ENCODE results near the gene SEC14L1.
"Not testable (repeated sequence)": the region's sequence is repeated elsewhere in the genome, so short reads cannot be mapped to it uniquely, and the experiment has no call there.

SEC14L1 gene

DNA sequence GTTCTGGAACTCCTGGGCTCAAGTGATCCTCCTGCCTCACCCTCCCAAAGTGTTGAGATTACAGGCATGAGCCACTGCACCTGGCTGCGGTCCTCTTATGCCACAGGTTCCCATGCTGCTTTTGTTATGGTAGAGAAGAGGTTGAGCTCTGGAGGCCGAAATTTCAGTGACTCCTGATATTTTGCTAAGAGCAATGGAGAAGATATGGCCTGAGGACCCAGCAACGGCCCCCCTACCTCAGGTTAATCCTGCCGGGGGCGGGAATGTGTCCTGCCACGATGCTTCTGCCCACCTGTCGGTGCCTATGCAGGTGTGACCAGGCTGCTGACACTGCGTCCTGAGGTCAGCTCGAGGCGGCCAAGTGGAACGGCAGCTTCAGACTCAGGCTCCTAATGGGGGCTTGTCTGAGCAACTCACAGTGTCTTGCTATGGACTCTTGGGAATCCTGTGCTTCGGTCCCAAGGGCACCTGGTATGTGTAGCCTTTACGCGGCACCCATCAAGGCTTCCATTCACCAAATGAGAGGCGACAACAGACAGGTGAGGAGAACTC, 7.6 kb upstream of the SEC14L1 start:
- Histone ChIP-seq H4K91ac (ENCODE audit: low read length) (peak overlapping the region; percentile 55), H3K23ac (ENCODE audit: low read length in 2 of 2) (no peak overlapping the region), H3K9ac (ENCODE audit: low read length) (no peak overlapping the region), H3K27me3 (ENCODE audit: control insufficient read depth in 1 of 2, insufficient read depth in 1 of 2, low read length in 2 of 2) (no peaks in the 10 kb centered on the region), H2BK15ac (ENCODE audit: low read depth, poor library complexity, severe bottlenecking) (peak overlapping the region; percentile 87), H3K79me1 (replicated peaks; ENCODE audit: low read length, poor library complexity, severe bottlenecking) (peaks cover 1% of the 10 kb centered on the region), H3K14ac (ENCODE audit: low read length in 2 of 2) (peak overlapping the region in 1 of 2 experiments; percentile 36), H3K4me1 (ENCODE audit: control insufficient read depth, insufficient read depth, low read depth, low read length) (peaks cover 21% of the 10 kb centered on the region), H3K27ac (ENCODE audit: low read length, poor library complexity, severe bottlenecking) (no peak overlapping the region), H2BK120ac (ENCODE audit: low read depth, low read length) (no peak overlapping the region), H3K4me2 (ENCODE audit: low read length, poor library complexity, severe bottlenecking) (no peak overlapping the region), H2AFZ (ENCODE audit: low read depth, low read length) (no peak overlapping the region), H3K36me3 (ENCODE audit: control insufficient read depth in 1 of 2, insufficient read depth in 2 of 2, low read depth in 1 of 2, low read length in 2 of 2) (no peaks in the 10 kb centered on the region), H3K4me3 (ENCODE audit: insufficient read depth in 1 of 2, low read depth in 1 of 2, low read length in 2 of 2) (no peak overlapping the region), H2BK5ac (ENCODE audit: low read depth, low read length, poor library complexity, severe bottlenecking) (no peak overlapping the region), H2BK12ac (ENCODE audit: low read length in 2 of 2) (peak overlapping the region; percentile 44 to 100), H3K4ac (ENCODE audit: low read depth in 1 of 2, low read length in 2 of 2) (peak overlapping the region; percentile 16 to 94), H3K18ac (ENCODE audit: low read depth in 1 of 2, low read length in 2 of 2) (peak overlapping the region; percentile 40 to 95), H2AK5ac (ENCODE audit: low read length, severe bottlenecking) (peak overlapping the region; percentile 92), H3K9me3 (ENCODE audit: control insufficient read depth, low read length) (peaks cover 19% of the 10 kb centered on the region), H4K8ac (ENCODE audit: low read length) (peak overlapping the region; percentile 8)
- 89% methylated on average over 15 of the region's 15 CpGs for WGBS
- DNase-seq = no peak

- Histone ChIP-seq H2BK12ac (ENCODE audit: low read length in 2 of 2) (peak overlapping the region in 1 of 2 experiments; percentile 63), H3K4ac (ENCODE audit: low read depth in 1 of 2, low read length in 2 of 2) (peak overlapping the region in 1 of 2 experiments; percentile 12), H3K27me3 (ENCODE audit: control insufficient read depth in 1 of 2, insufficient read depth in 1 of 2, low read length in 2 of 2) (no peaks in the 10 kb centered on the region), H3K4me3 (ENCODE audit: insufficient read depth in 1 of 2, low read depth in 1 of 2, low read length in 2 of 2) (no peak overlapping the region), H2BK120ac (ENCODE audit: low read depth, low read length) (no peak overlapping the region), H3K27ac (ENCODE audit: low read length, poor library complexity, severe bottlenecking) (no peak overlapping the region), H2AK5ac (ENCODE audit: low read length, severe bottlenecking) (no peak overlapping the region), H3K4me2 (ENCODE audit: low read length, poor library complexity, severe bottlenecking) (no peak overlapping the region), H4K91ac (ENCODE audit: low read length) (no peak overlapping the region), H3K18ac (ENCODE audit: low read depth in 1 of 2, low read length in 2 of 2) (peak overlapping the region in 1 of 2 experiments; percentile 73), H3K79me1 (replicated peaks; ENCODE audit: low read length, poor library complexity, severe bottlenecking) (peaks cover 1% of the 10 kb centered on the region), H4K8ac (ENCODE audit: low read length) (peak overlapping the region; percentile 42), H2AFZ (ENCODE audit: low read depth, low read length) (no peak overlapping the region), H3K9me3 (ENCODE audit: control insufficient read depth, low read length) (peaks cover 23% of the 10 kb centered on the region), H3K14ac (ENCODE audit: low read length in 2 of 2) (peak overlapping the region in 1 of 2 experiments; percentile 80), H3K36me3 (ENCODE audit: control insufficient read depth in 1 of 2, insufficient read depth in 2 of 2, low read depth in 1 of 2, low read length in 2 of 2) (no peaks in the 10 kb centered on the region), H2BK15ac (ENCODE audit: low read depth, poor library complexity, severe bottlenecking) (no peak overlapping the region), H3K23ac (ENCODE audit: low read length in 2 of 2) (no peak overlapping the region), H3K4me1 (ENCODE audit: control insufficient read depth, insufficient read depth, low read depth, low read length) (peaks cover 17% of the 10 kb centered on the region), H2BK5ac (ENCODE audit: low read depth, low read length, poor library complexity, severe bottlenecking) (no peak overlapping the region), H3K9ac (ENCODE audit: low read length) (no peak overlapping the region)
- 96% methylated on average over 7 of the region's 8 CpGs for WGBS
- no peak for DNase-seq
Observed at GRCh38 chr17:77136420-77136767, 4.4 kb upstream of the SEC14L1 start.

DNA sequence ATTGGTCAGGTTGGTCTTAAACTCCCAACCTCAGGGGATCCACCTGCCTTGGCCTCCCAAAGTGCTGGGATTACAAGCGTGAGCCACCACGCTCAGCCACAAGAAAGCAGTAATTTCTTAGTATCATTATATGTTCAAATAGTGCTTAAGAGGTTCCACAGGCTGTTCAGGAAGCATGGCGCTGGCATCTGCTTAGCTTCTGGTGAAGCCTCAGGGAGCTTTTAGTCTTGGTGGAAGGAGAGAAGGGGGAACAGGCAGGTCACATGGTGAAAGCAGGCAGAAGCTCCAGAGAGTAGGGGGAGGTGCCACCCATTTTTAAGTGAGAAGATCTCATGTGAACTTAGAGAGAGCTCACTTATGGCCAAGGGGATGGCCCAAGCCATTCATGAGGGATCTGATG, 3.7 kb upstream of the SEC14L1 start:
- no peak overlapping the region for H2BK5ac ChIP-seq (ENCODE audit: low read depth, low read length, poor library complexity, severe bottlenecking)
- WGBS = 100% methylated on average over 1 of the region's 3 CpGs

DNA sequence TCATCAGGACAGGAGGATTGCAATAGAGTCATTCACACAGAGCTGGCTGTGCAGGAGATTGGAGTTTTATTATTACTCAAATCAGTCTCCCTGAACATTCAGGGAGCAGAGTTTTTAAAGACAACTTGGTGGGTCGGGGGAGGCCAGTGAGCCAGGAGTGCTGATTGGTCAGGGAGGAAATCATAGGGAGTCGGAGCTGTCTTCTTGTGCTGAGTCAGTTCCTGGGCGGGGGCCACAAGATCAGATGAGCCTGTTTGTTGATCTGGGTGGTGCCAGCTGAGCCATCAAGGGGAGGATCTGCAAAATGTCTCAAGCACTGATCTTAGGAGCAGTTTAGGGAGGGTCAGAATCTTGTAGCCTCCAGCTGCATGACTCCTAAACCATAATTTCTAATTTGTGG, 2.9 kb upstream of the SEC14L1 start:
- H2BK120ac ChIP-seq (ENCODE audit: low read depth, low read length); H2AK5ac ChIP-seq (ENCODE audit: low read length, severe bottlenecking); H2BK15ac ChIP-seq (ENCODE audit: low read depth, poor library complexity, severe bottlenecking); H3K4me2 ChIP-seq (ENCODE audit: low read length, poor library complexity, severe bottlenecking); H3K18ac ChIP-seq (ENCODE audit: low read depth in 1 of 2, low read length in 2 of 2); H3K27me3 ChIP-seq (ENCODE audit: control insufficient read depth in 1 of 2, insufficient read depth in 1 of 2, low read length in 2 of 2); H3K23ac ChIP-seq (ENCODE audit: low read length in 2 of 2); H2BK5ac ChIP-seq (ENCODE audit: low read depth, low read length, poor library complexity, severe bottlenecking); H3K36me3 ChIP-seq (ENCODE audit: control insufficient read depth in 1 of 2, insufficient read depth in 2 of 2, low read depth in 1 of 2, low read length in 2 of 2); H3K14ac ChIP-seq (ENCODE audit: low read length in 2 of 2); H4K91ac ChIP-seq (ENCODE audit: low read length); H4K8ac ChIP-seq (ENCODE audit: low read length); H3K79me1 ChIP-seq (replicated peaks; ENCODE audit: low read length, poor library complexity, severe bottlenecking); H2AFZ ChIP-seq (ENCODE audit: low read depth, low read length); H3K4ac ChIP-seq (ENCODE audit: low read depth in 1 of 2, low read length in 2 of 2); H3K4me3 ChIP-seq (ENCODE audit: insufficient read depth in 1 of 2, low read depth in 1 of 2, low read length in 2 of 2): not testable (repeated sequence)
- H2BK12ac ChIP-seq (ENCODE audit: low read length in 2 of 2) = peak overlapping the region in 1 of 2 experiments; percentile 63
- peaks cover 23% of the 10 kb centered on the region for H3K9me3 ChIP-seq (ENCODE audit: control insufficient read depth, low read length)
- peak overlapping the region; percentile 19 for H3K27ac ChIP-seq (ENCODE audit: low read length, poor library complexity, severe bottlenecking)
- peaks cover 14% of the 10 kb centered on the region for H3K4me1 ChIP-seq (ENCODE audit: control insufficient read depth, insufficient read depth, low read depth, low read length)
- DNase-seq = peak; percentile 52
- WGBS = 26% methylated on average over 3 of the region's 3 CpGs
- peak overlapping the region; percentile 15 for H3K9ac ChIP-seq (ENCODE audit: low read length)

More for the DNA sequence above, 3.7 kb upstream of the SEC14L1 start:
- Histone ChIP-seq H4K91ac (ENCODE audit: low read length) (no peak overlapping the region), H2BK120ac (ENCODE audit: low read depth, low read length) (no peak overlapping the region), H4K8ac (ENCODE audit: low read length) (no peak overlapping the region), H3K4ac (ENCODE audit: low read depth in 1 of 2, low read length in 2 of 2) (no peak overlapping the region), H3K79me1 (replicated peaks; ENCODE audit: low read length, poor library complexity, severe bottlenecking) (peaks cover 1% of the 10 kb centered on the region), H2AFZ (ENCODE audit: low read depth, low read length) (no peak overlapping the region), H2AK5ac (ENCODE audit: low read length, severe bottlenecking) (no peak overlapping the region), H3K23ac (ENCODE audit: low read length in 2 of 2) (no peak overlapping the region), H3K27me3 (ENCODE audit: control insufficient read depth in 1 of 2, insufficient read depth in 1 of 2, low read length in 2 of 2) (no peaks in the 10 kb centered on the region), H3K4me1 (ENCODE audit: control insufficient read depth, insufficient read depth, low read depth, low read length) (peaks cover 16% of the 10 kb centered on the region), H3K27ac (ENCODE audit: low read length, poor library complexity, severe bottlenecking) (no peak overlapping the region), H2BK15ac (ENCODE audit: low read depth, poor library complexity, severe bottlenecking) (no peak overlapping the region), H2BK12ac (ENCODE audit: low read length in 2 of 2) (no peak overlapping the region), H3K14ac (ENCODE audit: low read length in 2 of 2) (no peak overlapping the region), H3K18ac (ENCODE audit: low read depth in 1 of 2, low read length in 2 of 2) (no peak overlapping the region), H3K9me3 (ENCODE audit: control insufficient read depth, low read length) (peaks cover 23% of the 10 kb centered on the region), H3K4me2 (ENCODE audit: low read length, poor library complexity, severe bottlenecking) (no peak overlapping the region), H3K36me3 (ENCODE audit: control insufficient read depth in 1 of 2, insufficient read depth in 2 of 2, low read depth in 1 of 2, low read length in 2 of 2) (no peaks in the 10 kb centered on the region), H3K4me3 (ENCODE audit: insufficient read depth in 1 of 2, low read depth in 1 of 2, low read length in 2 of 2) (no peak overlapping the region), H3K9ac (ENCODE audit: low read length) (no peak overlapping the region)
- no peak for DNase-seq

All from mesenchymal stem cell (in vitro differentiated cells and primary cell).